ENCODE data around the gene NACC2.
A peak's percentile ranks its signal among the peaks of the same experiment; 100 is the strongest.
"Not testable (repeated sequence)": the region's sequence is repeated elsewhere in the genome, so short reads cannot be mapped to it uniquely, and the experiment has no call there.

The NACC2 gene

DNA sequence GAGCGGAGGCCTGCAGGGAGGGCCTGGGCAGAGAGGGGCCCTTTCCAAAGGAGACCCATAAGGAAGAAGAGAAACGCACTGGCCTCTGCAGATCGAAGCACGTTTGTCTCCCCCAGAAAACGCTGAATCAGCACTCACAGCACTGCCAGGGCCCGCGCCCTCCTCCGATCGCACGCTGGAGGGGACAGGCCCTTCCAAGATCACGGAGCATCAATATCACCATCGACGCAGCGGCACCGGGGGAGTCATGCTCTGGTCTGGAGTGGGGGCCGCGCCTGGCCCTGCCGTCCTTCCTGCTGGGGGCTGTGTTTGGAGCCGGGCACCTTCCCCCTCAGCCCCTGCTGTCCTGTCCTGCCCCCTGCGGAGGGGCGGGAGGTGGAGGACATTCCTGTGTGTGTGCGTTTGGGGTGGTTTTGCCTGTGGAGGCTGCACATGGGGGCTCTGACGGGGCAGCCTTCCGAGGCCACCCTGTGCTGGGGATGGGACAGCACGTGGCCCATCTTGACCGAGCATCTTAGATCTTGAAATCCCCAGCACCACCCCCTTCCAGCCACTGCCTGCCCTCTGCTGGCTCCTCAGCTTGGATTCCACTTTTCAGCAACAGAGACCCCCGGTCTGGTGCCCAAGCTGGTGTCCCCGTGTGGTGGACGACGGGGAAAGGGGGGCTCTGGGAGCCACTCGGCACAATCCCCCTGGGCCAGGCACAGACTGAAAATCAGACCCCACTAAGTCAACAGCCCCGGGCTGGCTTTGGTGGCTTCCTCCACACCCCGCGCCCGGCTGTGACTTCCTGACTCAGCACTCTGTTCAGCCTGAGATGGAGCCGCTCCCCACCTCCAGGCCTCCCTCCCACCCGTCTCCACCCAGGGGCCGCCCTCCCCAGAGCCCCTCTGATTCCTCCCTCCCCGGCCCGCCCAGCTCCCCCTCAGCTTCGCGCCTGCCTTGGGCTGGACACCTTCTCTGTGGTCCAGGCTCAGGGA is 15.3 kb upstream of the NACC2 start:
- DNase-seq (ENCODE audit: low spot score), result no peak

DNA sequence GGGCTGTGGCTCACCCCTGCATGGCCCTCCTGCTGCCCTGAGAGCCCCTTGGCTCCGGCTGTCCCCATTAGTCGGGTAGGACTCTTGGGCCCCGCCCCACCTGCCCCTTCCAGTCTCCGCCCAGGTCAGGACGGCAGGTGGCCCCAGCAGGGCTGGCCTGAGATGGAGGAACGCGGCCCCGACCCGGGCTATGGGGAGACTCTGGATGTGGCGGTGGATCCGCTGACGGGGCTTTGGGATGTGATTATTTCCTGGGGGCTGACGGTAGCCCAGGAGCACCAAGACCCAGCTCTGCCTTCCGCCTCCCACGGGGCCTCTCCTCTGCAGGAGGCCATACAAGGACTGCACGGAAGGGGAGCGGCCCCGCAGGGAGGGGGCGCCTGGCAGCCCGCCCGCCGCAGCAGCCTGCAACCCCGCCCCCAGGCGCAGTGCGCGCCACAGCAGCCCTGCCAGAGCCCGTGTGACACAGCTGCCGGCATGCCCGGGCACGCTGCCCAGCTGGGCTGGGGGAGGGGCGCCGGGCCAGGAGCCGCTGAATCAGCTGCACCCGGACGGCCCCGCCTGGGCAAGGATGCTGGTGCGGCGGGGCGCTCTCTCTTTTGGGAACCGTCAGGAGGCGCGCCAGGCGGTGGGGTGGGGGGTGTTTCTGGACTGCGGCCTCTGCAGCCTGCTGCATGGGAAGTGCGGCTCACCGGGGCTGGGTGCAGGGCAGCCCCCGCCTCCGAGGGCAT is 14.4 kb upstream of the NACC2 start:
- peak; percentile 95 for DNase-seq (ENCODE audit: low spot score)

- no peak for DNase-seq (ENCODE audit: low spot score)
Measured at GRCh38 chr9:136108648-136109266, 13.7 kb upstream of the NACC2 start.

GRCh38 chr9:136107953-136108647 is 13.0 kb upstream of the NACC2 start:
- no peak for DNase-seq (ENCODE audit: low spot score)

DNA sequence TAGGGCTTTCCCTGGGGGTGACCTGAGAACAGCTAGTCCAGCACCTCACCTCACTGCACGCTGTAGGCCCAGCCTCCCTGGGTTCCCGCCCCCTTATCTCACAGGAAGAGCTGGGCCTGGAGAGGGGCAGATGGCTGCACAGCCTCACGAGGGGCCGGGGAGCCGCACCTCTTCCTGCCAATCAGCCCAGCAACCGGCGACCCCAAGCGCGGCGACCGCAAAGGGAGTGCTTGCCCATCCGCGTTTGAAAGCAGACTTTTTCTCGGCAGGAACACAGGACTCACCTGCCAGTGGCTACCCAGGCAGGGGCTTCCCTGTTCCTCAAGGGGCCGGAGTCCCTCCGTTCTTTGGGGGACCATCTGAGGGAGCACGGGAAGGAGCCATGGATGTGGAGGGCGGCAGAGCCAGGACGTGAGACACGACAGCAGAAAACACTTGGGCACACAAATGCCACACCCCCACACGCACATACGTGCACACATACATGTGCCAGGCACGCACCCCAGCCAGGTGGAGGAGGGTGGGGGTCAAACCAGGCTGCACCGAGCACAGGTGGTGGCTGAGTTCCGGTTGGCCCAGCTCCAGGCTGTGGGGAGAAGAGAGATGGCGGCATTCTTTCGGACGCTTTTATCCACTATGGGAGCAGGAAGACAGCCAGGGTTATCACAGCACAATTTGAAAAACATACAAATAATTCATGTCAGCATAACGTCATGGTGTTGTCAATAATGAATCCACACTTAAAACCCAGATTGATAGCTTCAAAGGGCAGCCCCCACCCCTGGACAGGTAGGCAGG is 12.3 kb upstream of the NACC2 start:
- DNase-seq (ENCODE audit: low spot score), result no peak

DNA sequence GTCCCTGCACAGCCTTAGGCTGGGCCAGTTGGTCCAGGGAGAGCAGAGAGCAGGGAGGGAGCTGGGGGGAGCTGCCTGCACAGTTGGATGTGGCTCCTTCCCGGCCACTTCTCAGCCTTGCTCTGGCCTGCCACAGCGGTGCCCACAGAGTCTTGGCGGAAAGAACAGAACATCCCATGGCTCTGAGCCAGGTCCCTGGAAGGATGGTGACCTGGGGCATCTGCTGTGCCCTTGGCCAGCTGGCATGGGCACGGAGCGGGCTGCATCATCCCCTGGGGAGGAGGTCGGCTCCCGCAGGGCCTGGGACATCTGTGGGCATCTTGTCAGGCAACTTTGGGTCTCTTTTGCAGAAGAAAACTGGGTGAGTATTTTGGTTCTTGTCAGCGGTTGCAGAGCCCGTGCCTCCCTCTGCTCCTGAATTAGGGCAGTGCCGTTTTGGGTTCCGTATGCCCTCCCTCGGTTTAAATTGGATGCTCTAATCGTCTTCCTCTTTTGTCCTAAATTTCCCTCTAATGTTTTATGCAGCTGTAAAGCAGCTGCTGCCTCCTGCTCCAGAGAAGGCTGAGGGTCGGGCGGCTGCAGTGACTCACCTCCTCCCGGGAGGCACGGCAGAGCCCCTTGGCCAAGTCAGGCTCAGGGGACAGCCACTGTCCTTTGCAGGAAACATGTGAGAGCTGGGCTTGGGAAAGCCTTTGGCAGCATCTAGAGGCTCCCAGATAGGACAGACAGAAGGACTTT is 10.5 kb upstream of the NACC2 start:
- no peak for DNase-seq (ENCODE audit: low spot score)

DNA sequence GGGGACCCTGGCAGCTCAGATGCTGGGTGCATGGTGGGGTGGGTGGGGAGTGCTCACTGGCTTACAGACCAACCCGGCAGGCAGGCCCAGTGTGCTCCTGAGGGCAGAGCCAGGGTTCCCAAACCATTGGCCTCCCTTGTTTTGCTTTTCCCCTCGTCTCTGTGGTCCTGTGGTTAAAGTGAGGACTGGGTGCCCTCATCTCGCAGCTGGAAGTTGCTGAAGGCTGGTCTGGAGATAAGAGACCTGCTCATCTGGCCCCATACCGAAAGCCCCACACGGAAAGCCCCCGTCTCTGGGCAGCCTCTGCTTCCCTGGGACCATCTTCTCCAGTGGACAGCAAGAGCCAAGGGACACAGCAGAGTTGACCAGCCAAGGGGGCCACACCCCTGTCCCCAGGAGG is 9.8 kb upstream of the NACC2 start:
- no peak for DNase-seq (ENCODE audit: low spot score)

DNA sequence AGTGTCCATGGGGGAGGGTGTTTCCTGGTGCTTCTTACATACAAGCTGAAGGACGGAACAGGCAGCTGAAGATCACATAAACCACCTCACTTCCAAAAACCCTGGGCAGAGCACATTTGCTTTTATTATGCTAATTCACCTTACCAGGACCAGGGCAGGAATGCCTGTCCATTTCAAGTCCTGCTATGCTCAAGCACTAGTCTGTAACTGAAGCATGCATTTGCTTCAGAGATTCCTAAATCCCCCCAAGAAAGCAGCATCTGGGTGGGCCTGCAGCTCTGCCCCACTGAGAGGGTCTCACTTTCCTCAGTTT is 9.4 kb upstream of the NACC2 start:
- DNase-seq (ENCODE audit: low spot score), result no peak

GRCh38 chr9:136103651-136104487 is 8.8 kb upstream of the NACC2 start:
- no peak for DNase-seq (ENCODE audit: low spot score)

GRCh38 chr9:136101615-136102074 is 6.6 kb upstream of the NACC2 start:
- not testable (repeated sequence) for DNase-seq (ENCODE audit: low spot score)

GRCh38 chr9:136100700-136101614 is 5.9 kb upstream of the NACC2 start:
- DNase-seq (ENCODE audit: low spot score), result no peak

GRCh38 chr9:136099542-136099941 is 4.5 kb upstream of the NACC2 start:
- no peak for DNase-seq (ENCODE audit: low spot score)

- DNase-seq (ENCODE audit: low spot score), result no peak
Measured at GRCh38 chr9:136098844-136099243, 3.8 kb upstream of the NACC2 start.

DNA sequence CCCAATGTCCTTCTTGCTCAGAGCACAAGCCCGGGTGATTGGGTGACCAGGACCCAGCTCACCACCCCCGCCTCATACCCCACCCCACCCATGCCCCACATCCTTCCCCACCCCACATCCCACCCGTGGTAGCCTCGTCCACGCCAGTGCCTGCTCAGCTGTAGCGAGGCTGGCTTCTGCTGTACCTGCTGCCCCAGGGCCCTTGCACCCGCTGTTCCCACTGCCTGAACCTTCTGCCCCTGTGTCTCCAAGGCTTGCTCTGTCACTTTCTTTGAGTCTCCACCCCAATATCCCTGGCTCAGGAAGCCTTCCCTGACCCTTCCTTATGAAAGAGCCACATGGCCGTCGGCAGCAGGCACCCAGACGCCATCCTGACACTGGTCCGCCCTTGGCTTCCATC is 3.1 kb upstream of the NACC2 start:
- no peak for DNase-seq (ENCODE audit: low spot score)

DNA sequence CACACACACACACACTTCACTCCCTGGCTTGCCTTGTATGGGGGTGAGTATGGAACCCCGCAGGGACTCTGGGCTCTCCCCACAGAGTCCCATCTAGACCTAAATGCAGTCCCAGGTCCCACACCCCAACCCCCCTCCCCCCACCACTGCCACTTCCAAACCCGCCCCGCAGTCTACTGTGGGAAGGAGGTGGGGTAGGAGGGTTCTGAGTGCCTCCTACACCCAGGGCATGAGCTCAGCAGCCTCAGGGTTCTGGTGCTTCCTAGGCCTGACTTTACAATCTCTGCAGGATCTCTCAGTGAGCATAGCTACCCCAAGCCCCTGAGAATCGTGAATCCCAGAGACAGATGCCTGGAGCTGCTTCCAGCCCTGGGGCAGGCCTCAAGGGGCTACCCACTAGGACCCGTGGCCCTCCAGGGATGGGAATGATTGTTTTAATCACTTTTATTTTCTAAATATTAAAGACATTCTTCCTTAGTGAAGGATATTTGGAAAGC is 1.5 kb upstream of the NACC2 start:
- no peak for DNase-seq (ENCODE audit: low spot score)

GRCh38 chr9:136093995-136094881 is 851 bp downstream of the NACC2 start:
- peak; percentile 82 for DNase-seq (ENCODE audit: low spot score)

GRCh38 chr9:136093346-136093986 is 1.6 kb downstream of the NACC2 start:
- DNase-seq (ENCODE audit: low spot score), result peak; percentile 78
